HG03342 (cell line): ENCODE data around the gene RAPGEF5.

ENCODE experiments used
- ATAC-seq: cut with Tn5 transposase; IDR thresholded peaks from one replicate; pipeline ENCODE4 v1.9.1; 2021; ENCODE audit warnings: mild to moderate bottlenecking, moderate library complexity; ENCODE audit not compliant: unreplicated experiment

The RAPGEF5 gene

DNA sequence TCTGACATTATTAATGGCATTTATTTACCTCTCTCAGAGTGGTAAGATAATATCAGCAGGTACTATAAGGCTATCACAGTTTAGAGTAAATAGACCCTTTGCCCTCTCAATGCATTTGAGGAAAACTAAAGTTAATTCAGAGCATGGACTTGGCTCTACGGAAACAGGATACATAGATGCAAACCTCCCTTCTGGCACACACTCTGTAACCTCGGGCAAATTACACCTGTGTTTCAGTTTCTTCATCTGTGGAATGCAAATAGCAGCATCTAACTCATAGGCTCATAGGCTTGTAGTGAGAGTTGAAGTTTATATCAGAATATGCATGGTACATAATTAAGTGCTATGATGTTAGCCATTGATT is 5.6 kb downstream of the RAPGEF5 start:
- ATAC-seq, result peak; percentile 76

GRCh38 chr7:22350466-22351328 is 6.3 kb downstream of the RAPGEF5 start:
- peak; percentile 55 for ATAC-seq

- ATAC-seq, result no peak
Observed at GRCh38 chr7:22348379-22348778, 8.6 kb downstream of the RAPGEF5 start.

DNA sequence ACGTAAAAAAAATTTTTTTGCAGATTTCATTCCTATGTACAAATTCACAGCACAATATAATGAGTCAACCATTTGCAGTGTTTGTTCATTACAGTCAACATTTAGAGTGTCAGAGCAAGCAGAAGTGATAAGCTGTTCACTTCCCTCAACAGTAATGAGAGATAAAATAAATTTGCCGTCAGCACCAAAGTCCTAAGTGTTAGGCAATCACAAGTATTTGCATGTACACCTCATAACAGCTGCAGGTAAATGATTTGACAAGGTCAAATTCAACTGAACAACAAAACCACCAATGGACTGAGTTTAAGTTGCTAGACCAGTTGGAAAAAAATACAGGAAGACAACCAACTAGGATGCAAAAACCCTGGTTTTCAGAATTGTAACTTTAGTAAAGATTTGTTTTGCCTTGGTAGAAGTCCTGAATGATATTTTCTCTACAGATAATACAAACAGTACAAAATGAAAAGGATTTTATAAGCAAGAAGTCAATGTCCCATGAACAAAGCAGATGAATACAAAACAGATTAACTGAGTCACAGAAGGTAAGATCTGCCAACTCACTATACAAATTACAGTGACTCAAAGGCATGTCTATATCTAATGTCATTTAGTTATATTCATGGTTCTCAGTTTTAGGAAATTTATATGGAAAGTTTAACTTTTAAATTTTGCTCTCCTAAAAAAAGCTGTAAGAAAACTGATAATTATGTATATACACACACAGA is 10.4 kb downstream of the RAPGEF5 start:
- no peak for ATAC-seq

DNA sequence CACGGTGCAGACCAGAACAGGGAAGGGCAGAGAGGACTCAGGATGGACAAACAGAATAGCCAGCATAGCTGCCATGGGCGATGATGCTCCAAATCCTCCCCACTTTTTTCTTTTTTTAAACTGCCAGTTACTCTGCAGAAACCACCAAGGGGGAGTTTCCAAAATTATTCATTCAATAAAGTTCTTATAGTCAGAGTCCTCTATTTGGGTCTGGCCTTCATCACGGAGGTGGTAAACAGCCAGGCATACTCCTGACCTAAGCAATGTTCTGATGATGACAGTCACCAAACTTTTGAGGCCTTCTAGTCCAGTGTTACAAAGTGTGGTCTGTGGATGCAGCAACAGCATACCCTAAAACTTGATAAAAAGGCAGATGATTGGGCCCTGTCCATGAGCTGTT is 12.3 kb downstream of the RAPGEF5 start:
- no peak for ATAC-seq

DNA sequence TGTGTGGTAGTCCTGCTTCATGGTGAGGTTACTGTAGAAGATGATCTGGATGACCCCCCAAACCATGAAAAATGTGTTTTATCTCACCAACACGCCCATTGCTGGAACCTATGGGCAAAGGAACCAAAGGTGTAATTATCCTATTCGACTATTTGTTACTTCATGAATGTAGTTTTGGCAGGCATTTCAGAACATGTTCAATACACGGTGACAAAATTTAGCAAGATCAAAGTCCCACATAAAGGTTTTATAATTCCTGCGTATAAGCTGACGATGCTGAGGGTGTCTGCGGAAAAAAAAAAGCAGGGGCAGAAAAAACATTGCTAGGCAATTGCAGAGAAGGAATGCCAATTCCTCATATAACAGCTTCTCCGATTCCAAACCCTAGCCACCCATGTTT is 13.3 kb downstream of the RAPGEF5 start:
- no peak for ATAC-seq

DNA sequence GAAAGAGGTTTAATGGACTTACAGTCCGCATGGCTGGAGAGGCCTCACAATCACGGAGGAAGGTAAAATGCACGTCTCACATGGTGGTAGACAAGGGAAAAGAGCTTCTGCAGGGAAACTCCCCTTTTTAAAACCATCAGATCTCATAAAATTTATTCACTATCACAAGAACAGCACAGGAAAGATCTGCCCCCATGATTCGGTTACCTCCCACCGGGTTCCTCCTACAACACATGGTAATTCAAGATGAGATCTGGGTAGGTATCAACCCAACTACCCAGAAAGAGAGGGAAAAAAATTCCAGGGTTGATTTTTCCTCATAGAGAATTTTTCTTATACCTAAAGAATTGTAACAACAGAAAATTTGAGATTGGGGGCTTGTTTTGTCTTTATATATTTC is 13.9 kb downstream of the RAPGEF5 start:
- no peak for ATAC-seq

- ATAC-seq, result no peak
Observed at GRCh38 chr7:22339725-22340390, 17.1 kb downstream of the RAPGEF5 start.

GRCh38 chr7:22338877-22339276 is 18.1 kb downstream of the RAPGEF5 start:
- ATAC-seq, result no peak

GRCh38 chr7:22338411-22338810 is 18.5 kb downstream of the RAPGEF5 start:
- no peak for ATAC-seq

GRCh38 chr7:22333680-22334141 is 23.2 kb downstream of the RAPGEF5 start:
- ATAC-seq, result no peak

- no peak for ATAC-seq
Observed at GRCh38 chr7:22332461-22332870, 24.5 kb downstream of the RAPGEF5 start.

DNA sequence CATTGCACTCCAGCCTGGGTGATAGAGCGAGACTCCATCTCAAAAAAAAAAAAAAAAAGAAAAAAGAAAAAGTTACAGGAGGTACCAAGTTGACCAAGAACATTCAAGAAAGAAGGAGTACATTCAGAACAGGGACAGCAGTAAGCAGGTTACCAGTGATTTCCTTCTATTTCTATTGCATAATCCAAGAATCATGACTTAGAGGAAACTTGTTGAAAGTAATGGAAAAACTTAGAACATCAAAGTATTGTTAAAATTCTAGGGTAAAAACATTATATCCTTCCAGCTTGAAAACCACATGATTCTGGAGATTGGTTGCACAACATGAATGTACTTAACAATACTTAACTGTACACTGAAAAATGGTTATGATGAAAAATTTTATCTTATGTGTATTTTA is 25.2 kb downstream of the RAPGEF5 start:
- no peak for ATAC-seq

GRCh38 chr7:22330903-22331302 is 26.1 kb downstream of the RAPGEF5 start:
- no peak for ATAC-seq

GRCh38 chr7:22329816-22330524 is 27.0 kb downstream of the RAPGEF5 start:
- no peak for ATAC-seq

GRCh38 chr7:22326181-22326580 is 30.8 kb downstream of the RAPGEF5 start:
- ATAC-seq, result no peak

- no peak for ATAC-seq
Observed at GRCh38 chr7:22325671-22326070, 31.3 kb downstream of the RAPGEF5 start.

DNA sequence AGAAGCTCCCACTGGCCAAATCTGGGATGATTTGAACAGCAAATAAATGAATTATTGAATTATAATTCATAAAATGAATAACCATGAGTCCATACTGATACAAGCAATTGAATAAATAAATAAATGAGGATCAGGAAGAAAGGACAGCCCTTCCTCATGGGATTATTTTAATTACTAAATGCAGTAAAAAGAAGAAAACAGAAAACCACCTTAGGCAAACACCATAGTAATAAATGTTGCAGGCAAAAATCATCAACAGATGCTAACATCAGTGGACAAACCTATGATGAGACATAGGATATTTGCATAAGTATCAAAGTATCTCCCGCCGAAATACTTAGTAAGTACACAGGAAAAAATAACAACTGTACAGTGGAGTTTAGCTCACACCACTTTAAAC is 33.2 kb downstream of the RAPGEF5 start:
- no peak for ATAC-seq

GRCh38 chr7:22320416-22320815 is 36.5 kb downstream of the RAPGEF5 start:
- no peak for ATAC-seq

DNA sequence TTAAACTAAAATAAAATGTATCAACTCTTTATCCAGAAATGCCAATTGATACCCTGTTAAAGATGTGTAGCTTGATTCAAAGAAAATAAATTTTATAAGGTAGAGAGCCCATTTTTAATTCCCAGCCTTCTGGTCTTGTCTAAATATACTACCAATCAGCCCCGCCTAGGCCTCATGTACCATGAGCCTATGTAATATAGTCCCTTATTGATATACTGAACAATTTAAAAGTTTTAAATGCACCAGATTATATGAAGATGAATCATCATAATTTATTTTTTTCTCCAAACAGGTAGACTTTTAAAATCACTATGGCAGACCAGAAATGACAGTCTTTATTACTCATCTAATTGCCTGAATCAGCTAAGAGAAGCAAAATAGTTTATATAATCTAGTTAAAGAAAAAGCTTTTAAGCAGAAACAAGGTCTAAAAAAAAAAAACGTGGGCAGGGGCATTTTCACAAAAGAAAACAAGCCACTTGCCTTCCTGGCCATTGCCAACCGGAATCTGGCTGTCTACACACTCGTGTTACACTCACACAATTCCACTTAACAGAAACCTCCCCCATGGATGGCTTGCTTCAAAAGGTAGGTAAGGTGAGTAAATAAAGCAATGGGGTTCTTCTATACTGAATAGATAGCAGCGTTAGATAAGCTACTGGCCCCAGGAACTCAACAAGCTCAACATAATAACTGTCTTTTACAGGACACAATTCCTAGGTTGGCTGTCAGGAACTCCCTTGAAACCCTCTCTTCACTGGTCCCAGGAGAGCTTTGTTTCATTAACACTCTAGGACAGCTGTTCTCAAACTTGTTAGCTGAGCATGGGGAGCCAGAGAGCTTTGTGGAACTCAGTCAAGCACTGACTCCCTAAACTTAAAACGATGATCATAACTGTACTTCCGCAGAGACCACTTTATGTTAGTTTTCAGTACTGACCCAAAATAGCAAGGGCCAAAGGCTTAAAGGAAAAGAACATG is 37.2 kb downstream of the RAPGEF5 start:
- no peak for ATAC-seq
